Stimulated activated CD8-positive, alpha-beta memory T cell treated with anti-CD3 and anti-CD28 coated beads, Interleukin-7, amount 100 ng/mL, for 24 hours (primary cell): ENCODE measurements around the gene CCM2.
"Not testable (repeated sequence)": the region's sequence is repeated elsewhere in the genome, so short reads cannot be mapped to it uniquely, and the experiment has no call there.

Experiments used
- DNase-seq: peaks from one replicate; pipeline ENCODE4 v3.0.0-alpha.2; 2020; ENCODE audit warnings: low read depth

The CCM2 gene

DNA sequence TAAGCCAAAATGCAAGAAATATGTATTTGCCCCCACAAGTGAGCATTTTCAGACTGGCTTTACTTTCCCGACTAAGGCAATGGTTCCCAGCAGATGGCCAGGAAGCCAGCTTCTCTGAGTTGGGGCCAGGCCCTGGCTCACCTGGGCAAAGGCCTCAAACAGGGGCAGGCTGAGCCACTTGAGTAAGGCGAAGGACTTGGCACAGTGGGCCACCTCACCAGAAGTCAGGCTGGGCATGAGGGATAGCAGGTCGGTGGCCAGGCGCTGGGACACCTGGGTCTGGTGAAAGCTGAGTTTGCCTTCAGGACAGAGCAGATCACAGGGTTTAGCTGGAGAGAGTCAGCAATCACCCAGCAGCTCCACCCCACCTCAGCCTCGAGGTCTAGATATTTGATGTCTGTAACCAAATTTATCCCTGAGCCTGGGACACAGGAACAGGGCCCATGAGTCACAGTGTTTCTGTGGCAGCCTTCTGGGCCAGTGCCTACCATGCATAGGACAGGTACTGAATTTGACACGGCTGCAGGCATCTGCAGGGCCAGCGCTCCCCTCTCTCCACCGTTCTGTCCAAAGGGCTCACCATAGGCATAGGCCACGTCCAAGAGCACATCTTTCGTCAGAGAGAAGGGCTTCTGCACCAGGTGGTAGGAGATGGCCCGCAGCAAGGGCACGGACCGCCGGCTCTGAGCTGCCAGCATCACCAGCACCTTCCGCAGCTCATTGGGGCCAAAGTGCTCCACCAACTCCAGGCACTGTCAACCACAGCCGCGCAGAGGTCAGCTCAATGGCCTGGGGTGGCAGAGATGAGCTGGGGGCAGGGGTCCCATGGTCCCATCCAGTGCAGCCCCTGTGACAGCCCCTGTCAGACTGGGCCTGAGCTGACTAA is 104.2 kb downstream of the CCM2 start:
- DNase-seq: no peak

DNA sequence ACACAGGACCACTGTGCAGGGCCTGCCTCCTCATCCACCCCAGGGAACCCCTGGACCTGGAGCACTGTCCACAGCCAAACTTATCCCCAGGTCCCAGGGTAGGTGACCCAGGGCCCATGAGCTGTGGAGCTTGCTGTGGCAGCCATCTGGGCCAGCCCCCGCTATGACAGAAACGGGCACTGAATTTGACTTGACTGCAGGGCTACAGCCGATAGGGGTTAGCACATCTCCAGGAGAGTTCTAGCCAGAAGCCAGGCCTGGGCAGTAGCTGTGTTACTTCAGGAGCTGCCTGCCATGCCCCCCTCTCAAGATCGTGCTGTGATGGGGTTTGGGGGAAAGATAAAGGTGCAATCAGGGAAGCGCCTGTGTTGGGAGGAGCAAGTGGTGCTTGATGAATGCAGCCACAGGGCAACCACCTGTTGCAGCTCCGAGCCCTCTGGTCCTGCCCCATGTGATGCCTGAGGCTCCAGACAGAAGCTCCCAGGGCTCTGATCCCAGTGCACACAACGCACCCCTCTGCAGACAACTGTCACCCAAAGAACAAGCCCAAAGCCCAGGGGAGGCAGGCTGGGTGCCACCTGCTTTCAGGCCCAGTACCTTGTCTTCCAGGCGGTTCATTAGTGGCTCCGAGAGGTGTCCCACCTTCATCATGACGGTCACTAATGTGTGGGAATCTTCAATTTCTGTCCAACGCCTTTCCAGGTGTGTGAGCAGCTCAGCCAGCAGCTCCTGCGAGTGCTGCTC is 105.0 kb downstream of the CCM2 start:
- no peak for DNase-seq

DNA sequence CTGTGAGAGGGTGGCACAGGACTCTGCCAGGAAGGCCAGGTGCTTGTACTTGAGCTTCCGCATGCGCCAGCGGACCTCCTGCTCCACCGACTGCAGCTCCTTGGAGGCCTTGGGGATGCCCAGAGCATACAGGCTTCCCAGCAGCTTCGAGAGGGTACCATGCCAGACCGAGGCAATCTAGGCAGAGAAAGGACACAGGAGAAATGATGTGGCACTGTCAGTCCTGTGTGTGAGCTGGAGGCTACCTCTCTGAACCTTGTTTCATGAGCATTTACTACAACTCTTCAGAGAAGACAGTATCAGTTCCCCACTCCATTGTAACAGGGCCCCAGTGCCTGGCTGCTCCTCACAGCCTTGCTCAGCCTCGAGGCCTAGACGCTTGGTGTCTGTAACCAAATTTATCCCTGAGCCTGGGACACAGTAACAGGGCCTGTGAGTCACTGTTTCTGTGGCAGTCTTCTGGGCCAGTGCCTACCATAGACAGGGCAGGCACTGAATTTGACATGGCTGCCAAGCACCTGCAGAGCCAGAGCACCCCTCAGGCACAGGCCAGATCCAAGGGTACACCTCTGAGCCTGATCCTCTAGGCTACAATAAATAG is 105.7 kb downstream of the CCM2 start:
- DNase-seq: no peak

DNA sequence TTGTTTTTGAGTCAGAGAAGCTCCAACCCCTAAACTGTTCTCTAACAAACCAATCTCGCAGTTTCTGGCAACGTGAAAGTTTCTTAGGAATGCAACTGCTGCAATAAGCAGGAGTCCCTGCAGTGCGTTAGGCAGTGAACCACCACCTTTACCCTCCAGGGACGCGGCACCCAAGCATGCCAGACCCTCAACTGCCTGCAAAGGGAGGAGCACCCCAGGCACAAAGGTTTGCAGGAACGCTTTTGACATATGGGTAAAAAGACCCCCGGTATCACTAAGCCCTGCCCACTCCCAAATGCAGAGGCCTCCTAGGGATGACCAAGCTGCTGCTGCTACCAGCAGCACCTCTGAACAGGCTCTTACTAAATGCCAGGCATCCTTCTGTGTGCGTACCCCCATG is 106.8 kb downstream of the CCM2 start:
- DNase-seq: no peak

DNA sequence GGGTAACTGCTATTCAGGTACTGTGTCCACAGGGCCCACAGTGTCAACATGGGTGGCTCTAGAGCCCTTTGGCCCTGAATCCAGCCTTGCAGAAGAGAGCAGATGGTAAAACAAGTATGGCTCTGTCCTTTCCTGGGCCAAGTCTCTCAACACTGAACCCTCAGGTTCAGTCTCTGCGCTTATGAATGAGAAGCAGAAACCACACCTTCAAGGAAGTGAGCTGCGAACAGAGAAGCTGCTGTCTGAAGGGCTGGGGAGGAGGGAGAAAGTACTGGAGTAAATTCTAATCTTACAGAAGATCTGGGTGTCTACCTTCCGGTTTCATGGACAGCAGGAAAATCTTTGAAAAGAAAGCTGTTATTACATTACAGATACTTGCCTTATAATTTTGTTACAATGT is 107.4 kb downstream of the CCM2 start:
- DNase-seq: no peak

DNA sequence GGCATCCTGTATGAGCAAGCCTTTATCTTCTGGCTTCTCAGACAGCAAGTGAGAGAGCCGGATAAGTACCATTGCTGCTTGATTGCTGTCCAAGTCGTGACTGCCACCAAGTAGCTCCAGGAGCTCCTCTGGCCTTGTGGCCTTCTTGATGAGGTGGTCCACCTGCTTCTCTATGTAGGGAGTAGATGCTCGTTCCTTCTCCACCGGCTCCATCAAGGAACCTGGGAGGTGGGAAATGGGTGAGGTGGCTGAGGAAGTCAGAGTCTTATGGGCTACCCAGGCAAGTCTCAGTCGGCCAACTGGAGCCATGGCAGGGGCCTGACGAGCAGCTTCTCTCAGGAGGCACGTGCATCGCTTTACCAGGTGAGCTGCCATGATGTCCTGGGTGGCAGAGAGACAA is 108.9 kb downstream of the CCM2 start:
- no peak for DNase-seq

DNA sequence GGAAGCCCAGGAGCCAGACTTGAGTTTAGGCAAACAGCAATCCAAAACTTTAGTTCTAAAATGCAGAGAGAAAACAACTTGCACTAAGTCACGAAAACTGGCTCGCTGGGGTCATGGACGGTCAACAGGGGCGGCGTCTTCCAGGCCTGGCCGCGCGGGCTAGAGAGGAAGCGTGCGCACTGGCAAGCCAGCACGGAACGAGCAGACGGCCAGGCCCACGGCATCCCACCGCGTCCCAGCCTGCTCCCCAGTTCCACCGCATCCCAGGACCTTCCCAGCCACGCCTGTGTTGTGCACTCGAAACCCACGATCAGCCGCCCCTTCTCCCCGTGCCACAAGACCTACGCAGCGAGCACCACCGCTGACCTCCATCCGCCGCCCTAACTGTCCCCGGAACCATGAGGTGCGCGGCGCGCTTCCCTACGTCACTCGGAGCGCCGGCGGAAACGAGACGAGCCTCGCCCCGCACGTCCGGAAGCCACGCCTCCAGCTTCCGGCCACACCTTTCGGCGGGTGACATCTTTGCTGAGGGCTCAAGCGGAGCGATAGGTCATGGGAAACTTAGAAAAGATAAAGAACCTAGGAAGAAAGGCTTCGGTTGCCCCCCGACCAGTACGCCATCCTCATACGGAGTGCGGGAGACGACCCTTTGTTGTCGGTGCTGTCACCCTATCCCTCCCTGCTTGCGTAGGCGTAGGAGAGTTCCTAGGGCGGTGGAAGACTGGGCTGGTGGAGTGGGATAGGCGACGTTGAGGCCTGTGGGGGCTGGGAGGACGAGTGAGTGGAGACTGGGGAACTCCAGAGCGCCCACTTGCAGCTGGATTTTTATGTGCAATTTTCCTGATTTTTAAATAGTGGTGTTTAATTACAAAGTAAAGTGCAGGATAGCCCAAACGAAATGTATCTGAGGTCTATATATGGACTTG is 111.6 kb downstream of the CCM2 start, which contains the start of gene TBRG4:
Gene TBRG4 (minus strand): TSS at position 400 of the 926 bp plus-strand sequence. CDS start 2,460 bp downstream, outside the sequence.
- DNase-seq: peak; percentile 88

DNA sequence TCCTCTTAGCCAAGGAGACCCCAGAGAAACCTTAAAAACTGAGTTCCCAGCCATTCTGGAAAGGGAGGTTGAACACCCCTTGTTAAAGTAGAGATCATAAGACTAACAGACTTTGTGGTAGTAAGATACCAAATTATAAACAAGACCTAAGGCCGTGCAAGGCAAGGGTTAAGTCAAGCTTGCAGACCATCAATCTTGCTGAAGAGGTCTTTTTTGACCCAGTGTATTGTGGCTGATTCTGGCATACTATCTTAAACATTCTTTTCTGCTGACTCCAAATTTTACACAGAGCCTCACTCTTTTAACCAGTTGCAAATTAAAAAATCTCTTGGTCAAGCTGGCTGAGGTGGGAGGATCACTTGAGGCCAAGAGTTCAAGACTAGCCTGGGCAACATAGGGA is 112.6 kb downstream of the CCM2 start:
- no peak for DNase-seq

DNA sequence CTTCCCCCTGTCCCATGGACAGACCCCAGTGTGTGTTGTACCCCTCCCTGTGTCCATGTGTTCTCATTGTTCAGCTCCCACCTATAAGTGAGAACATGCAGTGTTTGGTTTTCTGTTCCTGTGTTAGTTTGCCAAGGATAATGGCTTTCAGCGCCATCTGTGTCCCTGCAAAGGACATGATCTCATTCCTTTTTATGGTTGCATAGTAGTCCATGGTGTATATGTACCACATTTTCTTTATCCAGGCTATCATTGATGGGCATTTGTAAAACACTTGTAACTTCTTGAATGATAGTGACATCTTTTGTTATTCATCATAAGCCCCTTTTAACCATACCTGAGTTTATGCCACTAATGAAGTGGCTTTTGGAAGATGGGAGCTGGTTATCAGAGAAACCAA is 114.3 kb downstream of the CCM2 start:
- DNase-seq: not testable (repeated sequence)

DNA sequence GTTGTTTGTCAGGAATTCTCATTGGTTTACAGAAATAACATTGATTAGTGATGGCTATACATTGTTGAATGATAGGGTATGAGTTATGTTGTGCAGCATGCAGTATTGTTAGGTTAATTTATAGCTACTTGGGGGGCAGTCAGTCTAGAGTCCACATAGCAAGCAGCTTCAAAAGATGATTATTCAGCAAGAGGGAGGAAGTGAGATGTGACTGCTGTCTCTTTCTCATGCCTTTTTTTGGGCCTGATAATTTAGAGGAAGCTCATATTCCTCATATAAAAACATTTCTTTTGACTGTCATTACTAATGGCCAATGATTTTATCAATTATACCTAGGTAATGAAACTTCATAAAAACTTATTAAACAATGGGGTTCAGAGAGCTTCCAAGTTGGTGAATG is 114.9 kb downstream of the CCM2 start:
- DNase-seq: no peak

DNA sequence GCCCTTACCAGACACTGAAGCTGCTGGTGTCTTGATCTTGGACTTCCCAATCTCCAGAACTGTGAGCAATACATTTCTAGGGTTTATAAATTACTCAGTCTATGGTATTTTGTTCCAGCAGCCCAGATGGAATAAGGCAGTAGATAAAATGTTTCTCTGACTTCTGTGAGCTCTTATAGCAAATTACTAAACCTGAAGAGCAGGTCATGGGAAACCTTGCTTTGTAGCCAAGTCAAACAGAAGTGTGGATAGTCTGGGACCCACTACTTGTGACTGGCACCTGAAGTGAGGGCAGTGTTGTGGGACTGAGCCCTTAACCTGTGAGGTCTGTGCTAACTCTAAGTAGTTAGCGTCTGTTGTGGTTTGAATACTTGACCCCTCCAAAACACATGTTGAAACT is 116.0 kb downstream of the CCM2 start:
- DNase-seq: no peak

DNA sequence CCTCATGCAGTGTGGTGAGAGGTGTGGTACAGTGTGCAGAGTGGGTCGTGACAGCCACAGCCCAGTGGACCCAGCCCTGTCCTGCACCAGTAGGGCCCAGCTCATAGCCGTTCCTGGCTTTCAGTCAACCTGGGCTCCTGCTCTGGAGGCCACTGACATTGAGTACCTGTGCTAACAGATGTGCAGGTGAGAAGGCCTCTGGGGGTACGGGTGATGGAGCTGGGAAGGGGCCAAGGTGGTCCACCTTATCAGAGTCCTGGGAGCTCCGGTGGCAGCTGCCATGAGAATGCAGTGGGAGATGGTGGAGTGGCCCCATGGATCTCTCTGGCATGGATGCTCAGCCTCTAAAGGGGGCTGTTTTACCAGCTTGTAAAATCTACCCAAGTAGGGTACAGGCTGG is 117.6 kb downstream of the CCM2 start:
- DNase-seq: no peak

DNA sequence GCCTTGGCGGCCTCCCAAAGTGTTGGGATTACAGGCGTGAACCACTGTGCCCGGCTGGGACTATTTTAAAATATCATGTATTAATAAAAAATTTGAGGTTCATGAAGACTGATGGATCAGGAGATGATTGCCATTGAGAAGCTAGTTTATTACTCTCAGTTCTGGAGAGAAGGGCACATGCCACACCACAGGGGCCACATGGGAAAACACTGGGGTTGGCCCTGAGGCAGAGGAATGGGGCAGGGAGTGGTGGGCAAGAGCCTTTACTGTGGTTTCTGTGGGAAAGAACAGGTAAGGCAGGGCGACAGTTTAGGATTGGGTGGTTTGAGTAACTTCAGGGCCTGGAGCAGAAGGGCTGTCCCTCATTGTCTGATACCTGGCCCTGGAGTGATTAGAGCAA is 118.3 kb downstream of the CCM2 start:
- DNase-seq: no peak

DNA sequence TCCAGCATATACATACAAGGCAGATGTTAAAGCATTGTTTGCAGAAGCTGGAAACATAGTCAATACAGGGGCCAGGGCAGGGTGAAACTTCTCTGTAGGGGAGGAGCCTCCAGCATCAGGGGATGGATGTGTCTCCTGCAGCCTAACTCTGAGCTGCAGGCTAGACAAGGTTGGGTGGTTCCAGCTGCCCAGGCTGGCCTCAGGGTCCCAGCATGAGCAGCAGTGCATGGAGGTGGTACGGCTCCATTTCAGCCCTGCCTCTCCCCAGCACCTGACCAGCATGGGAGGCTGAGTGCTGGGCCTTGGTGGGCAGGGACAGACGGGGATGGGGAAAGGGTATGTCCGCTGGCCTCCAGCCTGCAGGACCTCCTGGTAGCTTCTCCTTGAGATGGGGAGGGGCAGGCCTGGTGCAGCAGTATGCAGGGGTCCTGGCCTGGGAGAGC is 118.9 kb downstream of the CCM2 start:
- DNase-seq: no peak

DNA sequence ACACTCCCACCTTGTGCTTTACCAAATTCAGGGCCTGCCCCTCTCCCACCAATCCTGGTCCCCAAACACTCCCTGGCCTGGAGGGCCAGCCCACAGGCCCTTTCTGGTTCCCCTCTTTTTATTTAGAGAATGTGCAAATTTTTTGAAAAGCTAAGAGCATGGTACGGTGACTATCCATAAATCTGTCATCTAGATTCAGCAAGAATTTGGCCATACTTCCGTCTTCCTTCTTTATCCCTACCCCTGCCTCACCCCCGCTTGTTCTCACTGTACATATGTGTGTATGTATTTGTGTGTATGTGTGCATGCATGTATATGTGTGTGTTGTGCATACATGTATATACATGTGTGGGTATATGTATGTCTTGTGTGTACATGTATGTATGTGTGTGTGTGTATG is 119.5 kb downstream of the CCM2 start:
- no peak for DNase-seq

DNA sequence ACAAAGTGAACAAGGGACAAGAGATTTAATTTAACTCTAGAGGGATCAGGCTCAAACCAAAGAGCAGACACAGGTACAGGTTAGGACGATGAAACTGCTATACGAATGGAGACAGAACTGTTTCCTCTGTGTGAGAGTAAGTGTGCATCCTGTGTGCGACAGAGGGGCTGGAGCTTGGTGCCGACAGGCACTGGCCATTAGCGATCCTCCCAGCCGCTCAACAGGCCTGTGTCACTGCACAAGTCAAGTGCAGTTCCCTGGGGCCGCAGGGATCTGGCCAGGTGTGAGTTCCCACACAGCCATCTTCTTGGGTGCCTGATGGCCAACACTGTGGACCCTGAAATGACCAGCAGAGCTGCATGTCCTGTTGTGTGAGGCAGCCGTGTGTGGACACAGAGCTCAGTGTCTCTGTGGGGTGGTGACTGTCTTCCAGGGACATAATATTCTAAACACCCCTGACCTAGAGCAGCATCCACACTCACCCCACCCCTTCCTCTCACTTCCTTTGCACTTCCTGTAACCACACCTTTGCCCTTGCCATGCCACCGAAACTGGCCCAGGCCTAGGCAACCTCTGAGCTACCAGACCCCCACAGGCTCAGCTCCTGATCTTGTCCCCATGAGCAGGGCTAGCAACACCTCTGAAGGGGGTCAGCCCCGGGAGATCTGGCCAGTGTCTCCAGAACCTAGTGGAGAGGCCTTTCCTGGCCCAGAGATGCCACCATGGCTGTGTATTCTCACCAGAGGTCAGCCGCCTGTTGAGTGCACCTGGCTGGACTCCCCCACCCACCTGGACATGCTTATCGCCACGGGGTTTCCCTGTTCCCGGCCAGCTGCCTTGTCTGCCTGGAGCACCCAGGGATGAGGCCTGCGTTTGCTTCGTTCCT is 123.2 kb downstream of the CCM2 start:
- no peak for DNase-seq

DNA sequence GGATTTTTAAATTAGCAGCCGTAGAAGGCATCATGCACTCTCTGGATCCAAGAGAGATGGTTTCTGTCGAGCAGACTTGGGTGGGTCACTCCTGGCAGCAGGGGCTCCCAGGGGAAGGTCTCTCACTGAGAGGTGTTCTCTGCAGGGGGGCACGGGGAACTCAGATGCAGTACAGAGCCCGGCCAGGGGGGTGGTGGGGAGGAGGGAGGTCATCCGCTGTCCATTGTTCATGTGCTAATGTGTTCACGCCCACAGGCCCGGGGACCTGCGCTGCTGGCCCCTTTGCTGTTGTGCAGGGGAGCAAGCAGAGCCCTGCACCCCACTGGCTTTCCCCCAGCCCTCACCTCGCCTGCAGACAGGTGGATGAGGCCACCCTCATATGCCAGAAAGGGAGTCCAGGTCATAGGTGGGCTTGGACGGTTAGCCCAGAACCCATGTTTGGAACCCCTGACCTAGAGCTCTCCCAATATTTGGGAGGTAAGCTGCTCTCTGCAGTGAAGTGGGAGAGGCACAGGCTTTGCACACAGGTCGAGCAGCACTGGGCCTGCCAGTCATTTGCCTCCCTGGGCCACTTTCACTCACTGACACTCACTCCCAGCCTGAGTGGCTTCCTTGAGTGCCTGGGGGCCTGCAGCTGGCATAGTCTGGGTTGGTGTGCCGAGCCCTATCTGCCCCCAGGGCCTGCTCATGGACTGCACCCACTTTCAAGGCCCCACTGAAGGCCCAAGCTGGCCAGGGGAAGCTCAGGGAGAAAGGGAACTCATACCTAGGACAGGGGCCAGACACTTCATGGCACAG is 124.1 kb downstream of the CCM2 start:
- no peak for DNase-seq

DNA sequence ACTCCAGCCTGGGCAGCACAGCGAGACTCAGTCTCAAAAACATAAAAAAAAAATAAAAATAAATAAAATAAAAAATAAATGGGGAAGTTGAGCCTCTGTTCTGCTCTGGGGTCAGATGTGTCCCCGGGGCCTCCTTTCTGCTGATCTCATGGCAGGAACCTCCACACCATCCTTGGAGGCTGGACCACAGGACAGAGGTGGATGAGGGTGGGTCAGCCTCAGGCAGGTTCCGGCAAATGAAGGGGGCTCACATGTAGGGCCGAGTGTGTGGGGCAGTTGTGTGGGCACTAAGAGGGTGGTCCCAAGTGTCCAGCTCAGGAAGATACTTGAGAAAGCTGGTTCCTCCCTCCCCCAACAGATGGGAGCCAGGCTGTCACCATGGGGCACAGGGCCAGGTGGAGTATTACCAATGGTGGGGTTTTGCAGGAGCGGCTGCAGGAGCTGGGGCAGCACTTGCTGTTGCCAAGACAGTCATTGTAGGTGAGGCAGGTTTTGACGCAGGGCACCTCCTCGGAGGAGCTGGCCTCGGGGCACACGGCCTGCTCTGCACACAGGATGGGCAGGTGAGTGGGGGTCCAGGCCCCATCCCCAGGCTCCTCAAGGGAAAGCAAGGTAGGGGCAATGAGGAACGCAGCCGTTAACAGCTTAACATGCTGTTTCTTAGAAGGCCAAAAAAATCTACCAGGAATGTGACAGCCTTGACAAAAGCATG is 125.3 kb downstream of the CCM2 start:
- DNase-seq: no peak
